Body of pancreas (tissue), 4 donors: ENCODE results near the gene REG3G.
"Not testable (repeated sequence)": the region's sequence is repeated elsewhere in the genome, so short reads cannot be mapped to it uniquely, and the experiment has no call there.

ENCODE experiments used
- CTCF ChIP-seq, 7 experiments: fragments of 450-650 bp in 4 of 7; fragments of 200-600 bp in 3 of 7; sonication (generic) in 3 of 7; IDR thresholded peaks; one replicate each; pipeline ENCODE4 v1.5.1; 2016 to 2019; ENCODE audit warnings: antibody characterized with exemption in 7 of 7
- POLR2A ChIP-seq, 3 donors: fragments of 450-650 bp; IDR thresholded peaks; one replicate each; pipeline ENCODE4 v1.6.1; 2016; ENCODE audit warnings: antibody characterized with exemption in 3 of 3, mild to moderate bottlenecking in 2 of 3

- not testable (repeated sequence) for TF ChIP-seq CTCF, POLR2A (IDR thresholded peaks at IDR 0.05)
These were observed 28.0 kb downstream of the REG3G start for GRCh38 chr2:79053486-79053885.
